RWPE2 (cell line): ENCODE results near the gene SLC4A5.

Source experiments
- ATAC-seq: fragments of 200-7000 bp; cut with Tn5 transposase; 3 replicates; pipeline ENCODE4 v1.9.1; 2021; ENCODE audit warnings: low read depth
- DNase-seq: peaks from one replicate; pipeline ENCODE4 v3.0.0-alpha.2; 2020; ENCODE audit warnings: low spot score
- H3K27ac ChIP-seq: fragments of 450-650 bp; 2 replicates; pipeline ENCODE4 v1.5.1; 2017; ENCODE audit warnings: mild to moderate bottlenecking; ENCODE audit not compliant: poor library complexity, severe bottlenecking
- H3K27me3 ChIP-seq: fragments of 250-450 bp; sonication (Bioruptor Pico); 2 replicates; pipeline ENCODE4 v1.5.1; 2021; ENCODE audit warnings: mild to moderate bottlenecking, moderate library complexity; ENCODE audit not compliant: insufficient read depth, poor library complexity, severe bottlenecking
- H3K36me3 ChIP-seq: fragments of 250-450 bp; sonication (Bioruptor Pico); 2 replicates; pipeline ENCODE4 v1.5.1; 2020; ENCODE audit warnings: low read depth, mild to moderate bottlenecking, moderate library complexity
- H3K4me1 ChIP-seq: fragments of 250-450 bp; sonication (Bioruptor Pico); 2 replicates; pipeline ENCODE4 v1.5.1; 2021; ENCODE audit warnings: mild to moderate bottlenecking, moderate library complexity; ENCODE audit not compliant: insufficient read depth, poor library complexity, severe bottlenecking
- H3K4me3 ChIP-seq: fragments of 250-450 bp; sonication (Bioruptor Pico); 2 replicates; pipeline ENCODE4 v1.5.1; 2021; ENCODE audit warnings: mild to moderate bottlenecking, moderate library complexity; ENCODE audit not compliant: severe bottlenecking
- H3K9me3 ChIP-seq: fragments of 250-450 bp; sonication (Bioruptor Pico); 2 replicates; pipeline ENCODE4 v1.5.1; 2021; ENCODE audit warnings: mild to moderate bottlenecking, moderate library complexity; ENCODE audit not compliant: severe bottlenecking
- CTCF ChIP-seq: fragments of 450-650 bp; IDR thresholded peaks from one replicate; pipeline ENCODE4 v1.5.1; 2017; ENCODE audit warnings: mild to moderate bottlenecking, moderate library complexity; ENCODE audit not compliant: poor library complexity, severe bottlenecking

Gene SLC4A5

DNA sequence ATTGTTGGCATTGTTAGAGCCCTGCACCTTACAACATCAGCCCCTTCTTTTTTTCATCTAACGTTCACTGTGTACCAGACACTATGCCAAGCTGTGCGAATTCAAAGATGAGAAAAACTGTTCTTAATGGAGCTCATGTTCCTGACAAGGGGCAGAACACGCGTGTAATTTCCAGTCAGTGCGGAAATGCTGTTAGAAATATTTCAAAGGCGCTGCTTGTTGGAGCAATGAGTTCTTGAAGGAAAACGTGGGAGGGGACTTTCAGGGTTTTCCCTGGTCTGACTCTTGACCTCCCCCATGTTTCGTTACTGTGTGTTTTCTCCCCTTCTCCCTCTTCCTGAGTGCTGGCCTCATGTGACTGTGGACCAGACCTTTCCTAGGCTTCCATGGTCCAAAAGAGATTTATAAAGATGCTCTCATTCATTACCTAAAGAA, 143.3 kb downstream of the SLC4A5 start:
- DNase-seq = no peak
- Histone ChIP-seq H3K27ac (peak overlapping the region; percentile 80), H3K36me3 (peaks cover 58% of the 10 kb centered on the region), H3K4me3 (peak overlapping the region; percentile 91), H3K27me3 (no peaks in the 10 kb centered on the region), H3K4me1 (peaks cover 37% of the 10 kb centered on the region), H3K9me3 (no peaks in the 10 kb centered on the region)
- no peak for ATAC-seq
- no peak for TF ChIP-seq CTCF

GRCh38 chr2:74199275-74199701, 143.9 kb downstream of the SLC4A5 start:
- H3K9me3 ChIP-seq = no peaks in the 10 kb centered on the region
- peaks cover 52% of the 10 kb centered on the region for H3K36me3 ChIP-seq
- H3K27ac ChIP-seq = peak overlapping the region; percentile 80
- ATAC-seq = no peak
- DNase-seq = no peak
- peak overlapping the region; percentile 91 for H3K4me3 ChIP-seq
- no peaks in the 10 kb centered on the region for H3K27me3 ChIP-seq
- H3K4me1 ChIP-seq = peaks cover 32% of the 10 kb centered on the region
- TF ChIP-seq CTCF = peak; percentile 50

DNA sequence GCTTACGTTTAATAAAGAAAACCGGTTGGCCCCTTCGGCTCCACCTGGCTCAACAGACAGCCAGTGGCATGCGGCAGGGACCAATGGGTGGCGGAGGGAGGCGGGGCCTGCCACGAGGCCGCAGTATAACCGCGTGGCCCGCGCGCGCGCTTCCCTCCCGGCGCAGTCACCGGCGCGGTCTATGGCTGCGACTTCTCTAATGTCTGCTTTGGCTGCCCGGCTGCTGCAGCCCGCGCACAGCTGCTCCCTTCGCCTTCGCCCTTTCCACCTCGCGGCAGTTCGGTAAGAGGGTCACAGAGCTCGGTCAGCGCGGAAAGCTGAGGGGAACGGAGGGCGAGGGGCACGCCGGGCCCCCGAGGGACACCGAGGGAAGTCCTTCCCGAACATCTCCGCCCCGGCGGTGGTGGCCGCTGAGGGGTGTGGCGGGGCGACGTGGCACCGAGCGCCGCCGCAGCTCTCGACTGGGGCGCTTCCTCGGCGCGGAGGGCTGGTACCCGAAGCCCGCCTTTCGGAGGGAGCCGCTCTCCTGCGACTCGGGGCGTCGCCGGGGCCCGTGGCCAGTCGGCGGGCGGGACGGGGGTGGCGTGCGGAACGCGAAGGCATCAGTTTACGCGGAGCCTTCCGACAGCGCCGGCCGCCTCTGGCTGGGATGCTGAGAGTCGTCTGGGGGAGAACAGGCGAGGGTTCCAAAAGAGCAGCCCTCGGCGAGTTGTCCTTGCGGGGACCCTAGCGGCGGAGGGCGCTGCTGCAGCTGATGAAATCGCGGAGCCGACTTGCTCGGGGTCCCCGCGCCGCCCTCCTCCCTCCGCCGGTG, 144.5 kb downstream of the SLC4A5 start, which contains the start of gene MTHFD2:
TSS of gene MTHFD2 (plus strand) at position 155 of the 814 bp plus-strand sequence. CDS start at position 182, 27 bp downstream.
- TF ChIP-seq CTCF = peak; percentile 82
- Histone ChIP-seq H3K27ac (peak within 1 kb of the TSS; percentile 80), H3K36me3 (peaks cover 46% of the 10 kb centered on the region), H3K9me3 (no peaks in the 10 kb centered on the region), H3K4me1 (peaks cover 26% of the 10 kb centered on the region), H3K27me3 (no peaks in the 10 kb centered on the region), H3K4me3 (peak within 1 kb of the TSS; percentile 91)
- DNase-seq = peak; percentile 96
- peak; percentile 93 for ATAC-seq

GRCh38 chr2:74198023-74198460, 145.2 kb downstream of the SLC4A5 start:
- Histone ChIP-seq H3K36me3 (peaks cover 40% of the 10 kb centered on the region), H3K4me1 (peaks cover 20% of the 10 kb centered on the region), H3K27ac (peak overlapping the region; percentile 80), H3K9me3 (no peaks in the 10 kb centered on the region), H3K27me3 (no peaks in the 10 kb centered on the region), H3K4me3 (peak overlapping the region; percentile 91)
- DNase-seq = no peak
- TF ChIP-seq CTCF = no peak
- no peak for ATAC-seq

DNA sequence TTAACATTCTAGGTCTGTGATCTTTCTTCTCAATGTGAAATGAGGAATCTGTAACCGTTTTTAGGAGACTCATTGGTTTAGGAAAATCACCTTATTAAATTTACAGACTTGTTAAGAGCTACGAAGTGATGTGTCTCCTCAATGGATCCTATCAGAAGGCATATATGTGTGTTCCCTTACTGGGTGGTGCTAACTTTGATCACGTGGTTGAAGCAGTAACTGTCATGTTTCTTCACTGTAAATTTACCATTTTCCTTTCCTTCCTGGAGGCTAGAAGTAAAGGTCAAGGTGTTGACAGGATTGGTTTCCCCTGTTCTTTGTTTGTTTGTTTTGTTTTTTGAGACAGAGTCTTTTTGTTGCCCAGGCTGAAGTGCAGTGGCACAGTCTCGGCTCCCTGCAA, 146.2 kb downstream of the SLC4A5 start:
- H3K27ac ChIP-seq = no peak overlapping the region
- H3K4me1 ChIP-seq = peaks cover 19% of the 10 kb centered on the region
- no peak for DNase-seq
- no peaks in the 10 kb centered on the region for H3K9me3 ChIP-seq
- no peak overlapping the region for H3K4me3 ChIP-seq
- H3K27me3 ChIP-seq = no peaks in the 10 kb centered on the region
- no peak for TF ChIP-seq CTCF
- peaks cover 30% of the 10 kb centered on the region for H3K36me3 ChIP-seq
- ATAC-seq = no peak
